ENCODE measurements around the gene GNA14. TPM values are rescaled to one million over a fixed set of nuclear protein-coding genes. Genes with fewer than 3 reads are reported as not detected.

Gene GNA14
- total and polyA plus RNA-seq, 2 donors (not counting 3 experiments of a cell fraction or from before 2014, with no cell fraction given) = 2.1 to 3.3 TPM

DNA sequence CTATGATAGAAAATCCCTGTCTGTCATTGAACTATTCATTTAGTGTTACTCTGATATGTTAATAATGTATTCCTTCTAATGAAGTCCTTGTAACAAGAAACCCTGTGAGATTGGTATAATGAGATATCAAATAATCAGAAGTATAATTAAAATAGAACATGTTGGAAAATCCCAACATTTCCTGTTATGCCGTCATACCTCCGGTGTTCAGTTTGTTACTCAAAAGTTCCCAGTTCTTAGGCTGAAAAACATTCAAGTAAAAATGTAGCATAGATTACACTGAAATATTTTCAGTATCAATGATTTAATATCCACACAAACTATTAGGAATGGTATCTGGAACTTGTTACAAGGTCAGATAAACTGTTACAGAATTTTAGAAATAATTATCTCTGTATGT, 227.5 kb downstream of the GNA14 start:
- TF ChIP-seq FOS (IDR thresholded peaks at IDR 0.05; ENCODE audit: borderline replicate concordance, insufficient read depth, low read length) (peak; percentile 34), GATA2 (IDR thresholded peaks at IDR 0.05; ENCODE audit: insufficient read depth, insufficient read length, low read depth, low read length) (no peak), JUN (IDR thresholded peaks at IDR 0.05; ENCODE audit: borderline replicate concordance, insufficient read depth, insufficient read length, low read depth) (peak; percentile 10), POLR2AphosphoS5 (IDR thresholded peaks at IDR 0.05; ENCODE audit: insufficient read depth, low read depth, low read length) (no peak), POLR2A (IDR thresholded peaks at IDR 0.05; ENCODE audit: low read depth, low read length) (no peak), EZH2 (IDR thresholded peaks at IDR 0.05; ENCODE audit: borderline replicate concordance, low read depth, low read length, severe bottlenecking) (no peak)
- TF ChIP-seq, protein P1, sequence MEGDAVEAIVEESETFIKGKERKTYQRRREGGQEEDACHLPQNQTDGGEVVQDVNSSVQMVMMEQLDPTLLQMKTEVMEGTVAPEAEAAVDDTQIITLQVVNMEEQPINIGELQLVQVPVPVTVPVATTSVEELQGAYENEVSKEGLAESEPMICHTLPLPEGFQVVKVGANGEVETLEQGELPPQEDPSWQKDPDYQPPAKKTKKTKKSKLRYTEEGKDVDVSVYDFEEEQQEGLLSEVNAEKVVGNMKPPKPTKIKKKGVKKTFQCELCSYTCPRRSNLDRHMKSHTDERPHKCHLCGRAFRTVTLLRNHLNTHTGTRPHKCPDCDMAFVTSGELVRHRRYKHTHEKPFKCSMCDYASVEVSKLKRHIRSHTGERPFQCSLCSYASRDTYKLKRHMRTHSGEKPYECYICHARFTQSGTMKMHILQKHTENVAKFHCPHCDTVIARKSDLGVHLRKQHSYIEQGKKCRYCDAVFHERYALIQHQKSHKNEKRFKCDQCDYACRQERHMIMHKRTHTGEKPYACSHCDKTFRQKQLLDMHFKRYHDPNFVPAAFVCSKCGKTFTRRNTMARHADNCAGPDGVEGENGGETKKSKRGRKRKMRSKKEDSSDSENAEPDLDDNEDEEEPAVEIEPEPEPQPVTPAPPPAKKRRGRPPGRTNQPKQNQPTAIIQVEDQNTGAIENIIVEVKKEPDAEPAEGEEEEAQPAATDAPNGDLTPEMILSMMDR (IDR thresholded peaks at IDR 0.05; ENCODE audit: extremely low read depth in 1 of 2, insufficient read depth in 1 of 2, low read depth in 1 of 2, low read length in 2 of 2) = no peak
- TF ChIP-seq, protein P2, sequence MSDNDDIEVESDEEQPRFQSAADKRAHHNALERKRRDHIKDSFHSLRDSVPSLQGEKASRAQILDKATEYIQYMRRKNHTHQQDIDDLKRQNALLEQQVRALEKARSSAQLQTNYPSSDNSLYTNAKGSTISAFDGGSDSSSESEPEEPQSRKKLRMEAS (IDR thresholded peaks at IDR 0.05; ENCODE audit: insufficient read depth, insufficient read length) = no peak
- no peak overlapping the region for H2AFZ ChIP-seq (ENCODE audit: low read depth, low read length)
- no peaks in the 10 kb centered on the region for H3K9me3 ChIP-seq (replicated peaks; ENCODE audit: control insufficient read depth, insufficient read depth, low read length)
- POLR2A ChIA-PET = no interaction called here
- no peaks in the 10 kb centered on the region for H3K79me2 ChIP-seq (ENCODE audit: control insufficient read depth, insufficient read depth, low read length)
- H3K9me1 ChIP-seq (replicated peaks; ENCODE audit: control insufficient read depth, extremely low read depth, insufficient read depth, low read length) = no peaks in the 10 kb centered on the region
- H3K36me3 ChIP-seq (ENCODE audit: control insufficient read depth in 2 of 2, extremely low read depth in 1 of 2, insufficient read depth in 2 of 2, low read length in 2 of 2) = peaks cover 0 to 2% of the 10 kb centered on the region in 2 experiments
- no TSS peak for BruUV-seq (replicated peaks)
- peaks cover 60% of the 10 kb centered on the region for H3K4me1 ChIP-seq (ENCODE audit: control insufficient read depth, extremely low read depth, insufficient read depth, low read length)
- H4K20me1 ChIP-seq (replicated peaks; ENCODE audit: control insufficient read depth, extremely low read depth, insufficient read depth, low read length) = no peaks in the 10 kb centered on the region
- dilution Hi-C loops (cut with MboI; ENCODE audit: extremely low pct_ligation_motif_present, low sequenced_read_pairs) = no loop called here
- peak overlapping the region in 1 of 3 experiments; percentile 18 for H3K4me3 ChIP-seq (replicated peaks in 1 of 3; ENCODE audit: insufficient read depth in 1 of 3, low read depth in 1 of 3, low read length in 3 of 3)
- DNase-seq (ENCODE audit: low read depth, low spot score) = peak; percentile 85
- H3K9ac ChIP-seq (replicated peaks; ENCODE audit: extremely low read depth, insufficient read depth, low read length) = peak overlapping the region; percentile 60
- CTCF ChIA-PET = no interaction called here
- peak; percentile 26 for FAIRE-seq
- intact Hi-C loops (cut with micrococcal nuclease) = loop anchor here (5.0 kb wide), 2 partner anchors 243 to 287 kb away; partner anchors contain the start of gene VPS13A
- H3K27ac ChIP-seq (ENCODE audit: insufficient read depth, low read depth, low read length) = peak overlapping the region; percentile 91
- peak overlapping the region; percentile 83 for H3K4me2 ChIP-seq (ENCODE audit: insufficient read depth, low read length)
- H3K27me3 ChIP-seq (ENCODE audit: control insufficient read depth in 2 of 2, insufficient read depth in 2 of 2, low read length in 2 of 2) = no peaks in the 10 kb centered on the region
